Measurements from ENCODE around the gene RAD51D.
"Not testable (repeated sequence)": the region's sequence is repeated elsewhere in the genome, so short reads cannot be mapped to it uniquely, and the experiment has no call there.

RAD51D gene

GRCh38 chr17:35119370-35120165 lies at the start of gene RAD51D:
Gene RAD51D, minus strand, starts transcription at chr17:35119860. Its CDS starts 247 bp downstream, at chr17:35119613.
- DNase-seq (ENCODE audit: low read depth in 2 of 2), result peak; percentile 41 to 61

DNA sequence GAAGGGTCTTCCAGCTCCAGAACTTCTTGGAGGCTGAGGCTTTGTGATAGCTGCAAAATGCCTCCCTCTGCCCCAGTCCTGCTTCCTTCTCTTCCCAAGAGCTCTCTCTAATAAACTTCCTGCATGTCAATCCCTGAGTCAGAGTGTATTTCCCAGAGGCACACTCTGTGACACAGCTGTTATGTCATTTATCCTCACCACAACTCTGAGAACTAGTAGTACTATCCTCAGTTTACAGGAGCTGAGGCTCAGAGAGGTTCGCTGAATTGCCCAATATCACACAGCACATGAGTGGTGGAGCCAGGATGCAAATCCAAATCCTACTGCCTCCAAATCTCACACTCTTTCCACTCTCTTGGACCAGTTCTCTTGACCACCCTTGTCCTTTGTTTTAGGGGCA lies 48.0 kb upstream of the RAD51D start:
- DNase-seq (ENCODE audit: low read depth in 2 of 2), result no peak

- no peak for DNase-seq (ENCODE audit: low read depth in 2 of 2)
Measured at GRCh38 chr17:35167046-35167445, 47.4 kb upstream of the RAD51D start.

- no peak for DNase-seq (ENCODE audit: low read depth in 2 of 2)
Measured at GRCh38 chr17:35166526-35166925, 46.9 kb upstream of the RAD51D start.

DNA sequence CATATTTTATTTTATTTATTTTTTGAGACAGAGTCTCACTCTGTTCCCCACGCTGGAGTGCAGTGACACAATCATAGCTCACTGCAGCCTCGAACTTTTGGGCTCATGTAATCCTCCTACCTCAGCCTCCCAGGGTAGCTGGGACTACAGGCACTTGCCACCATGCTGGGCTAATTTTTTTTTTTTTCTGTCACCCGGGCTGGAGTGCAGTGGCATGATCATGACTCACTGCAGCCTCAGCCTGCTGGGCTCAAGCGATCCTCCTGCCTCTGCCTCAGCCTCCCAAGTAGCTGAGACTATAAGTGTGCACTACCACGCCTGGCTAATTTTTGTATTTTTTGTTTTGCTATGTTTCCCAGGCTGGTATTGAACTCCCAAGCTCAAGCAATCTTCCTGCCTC lies 45.1 kb upstream of the RAD51D start:
- DNase-seq (ENCODE audit: low read depth in 2 of 2), result no peak

DNA sequence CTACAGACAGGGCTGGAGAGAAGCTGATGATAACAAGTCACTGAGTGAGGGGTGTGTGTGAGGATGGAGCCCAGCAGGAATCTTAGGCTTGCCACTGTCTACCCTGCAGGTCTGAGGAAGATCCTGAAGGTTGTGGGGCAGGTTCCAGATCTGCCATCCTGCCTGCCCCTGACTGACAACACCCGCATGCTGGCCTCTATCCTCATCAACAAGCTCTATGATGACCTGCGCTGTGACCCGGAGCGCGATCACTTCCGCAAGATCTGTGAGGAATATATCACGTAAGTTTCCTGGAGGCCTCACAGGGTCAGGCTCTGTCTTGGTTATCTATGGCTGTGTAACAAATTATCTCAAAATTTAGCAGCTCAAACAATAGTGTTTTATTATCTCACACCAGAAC lies 44.2 kb upstream of the RAD51D start:
- DNase-seq (ENCODE audit: low read depth in 2 of 2), result no peak

DNA sequence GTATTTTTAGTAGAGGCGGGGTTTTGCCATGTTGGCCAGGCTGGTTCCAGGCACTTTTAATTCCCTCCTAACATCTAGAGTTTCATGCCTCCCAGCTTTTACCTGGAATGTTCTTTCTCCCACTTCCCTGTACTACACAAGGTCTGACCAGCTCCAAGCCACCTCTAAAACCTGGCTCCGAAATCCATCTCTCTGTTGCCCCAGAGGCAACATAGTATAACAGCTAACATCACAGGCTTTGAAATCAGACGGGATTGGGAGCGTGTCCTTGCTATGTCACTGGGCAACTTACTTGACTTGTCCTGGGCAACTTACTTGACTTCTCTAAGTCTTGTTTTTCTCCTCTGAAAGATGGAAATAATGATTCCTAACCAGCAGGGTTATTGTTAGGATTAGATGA lies 43.1 kb upstream of the RAD51D start:
- no peak for DNase-seq (ENCODE audit: low read depth in 2 of 2)

GRCh38 chr17:35161281-35161761 lies 41.7 kb upstream of the RAD51D start:
- DNase-seq (ENCODE audit: low read depth in 2 of 2), result no peak

DNA sequence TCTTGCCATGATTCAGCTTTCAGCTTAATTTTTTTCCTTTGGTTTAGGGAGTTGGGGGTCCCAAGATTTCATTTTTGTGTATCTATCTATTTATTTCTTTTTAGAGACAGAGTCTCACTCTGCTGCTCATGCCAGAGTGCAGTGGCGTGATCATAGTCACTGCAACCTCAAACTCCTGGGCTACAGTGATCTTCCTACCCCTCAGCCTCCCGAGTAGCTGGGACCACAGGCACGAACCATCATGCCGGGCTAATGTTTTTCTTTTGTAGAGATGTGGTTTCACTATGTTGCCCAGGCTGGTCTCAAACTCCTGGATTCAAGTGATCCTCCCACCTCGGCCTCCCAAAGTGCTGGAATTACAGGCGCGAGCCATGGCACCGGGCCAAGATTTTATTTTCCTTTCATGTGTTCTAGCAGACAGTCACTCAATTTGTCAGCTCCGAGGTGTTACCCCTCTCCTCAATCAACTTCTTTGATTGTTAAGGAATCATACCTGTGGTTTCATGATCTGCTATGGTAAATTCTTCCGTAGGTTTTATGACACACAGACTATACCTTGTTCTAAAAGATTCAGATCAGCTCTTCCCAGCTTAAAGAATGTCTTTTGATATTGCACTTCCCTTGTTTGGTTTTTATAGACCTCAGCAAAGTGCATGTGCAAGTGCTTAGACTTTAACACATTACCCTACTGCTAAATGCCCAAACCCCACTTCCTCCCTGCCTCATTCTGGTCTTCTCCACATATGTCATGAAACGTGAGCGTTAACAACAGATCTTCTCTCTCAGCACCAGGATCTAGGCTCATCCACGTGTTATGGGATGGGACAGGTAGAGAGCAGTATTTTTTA lies 40.9 kb upstream of the RAD51D start:
- no peak for DNase-seq (ENCODE audit: low read depth in 2 of 2)

GRCh38 chr17:35159940-35160339 lies 40.3 kb upstream of the RAD51D start:
- DNase-seq (ENCODE audit: low read depth in 2 of 2), result no peak

GRCh38 chr17:35155246-35155645 lies 35.6 kb upstream of the RAD51D start:
- no peak for DNase-seq (ENCODE audit: low read depth in 2 of 2)

DNA sequence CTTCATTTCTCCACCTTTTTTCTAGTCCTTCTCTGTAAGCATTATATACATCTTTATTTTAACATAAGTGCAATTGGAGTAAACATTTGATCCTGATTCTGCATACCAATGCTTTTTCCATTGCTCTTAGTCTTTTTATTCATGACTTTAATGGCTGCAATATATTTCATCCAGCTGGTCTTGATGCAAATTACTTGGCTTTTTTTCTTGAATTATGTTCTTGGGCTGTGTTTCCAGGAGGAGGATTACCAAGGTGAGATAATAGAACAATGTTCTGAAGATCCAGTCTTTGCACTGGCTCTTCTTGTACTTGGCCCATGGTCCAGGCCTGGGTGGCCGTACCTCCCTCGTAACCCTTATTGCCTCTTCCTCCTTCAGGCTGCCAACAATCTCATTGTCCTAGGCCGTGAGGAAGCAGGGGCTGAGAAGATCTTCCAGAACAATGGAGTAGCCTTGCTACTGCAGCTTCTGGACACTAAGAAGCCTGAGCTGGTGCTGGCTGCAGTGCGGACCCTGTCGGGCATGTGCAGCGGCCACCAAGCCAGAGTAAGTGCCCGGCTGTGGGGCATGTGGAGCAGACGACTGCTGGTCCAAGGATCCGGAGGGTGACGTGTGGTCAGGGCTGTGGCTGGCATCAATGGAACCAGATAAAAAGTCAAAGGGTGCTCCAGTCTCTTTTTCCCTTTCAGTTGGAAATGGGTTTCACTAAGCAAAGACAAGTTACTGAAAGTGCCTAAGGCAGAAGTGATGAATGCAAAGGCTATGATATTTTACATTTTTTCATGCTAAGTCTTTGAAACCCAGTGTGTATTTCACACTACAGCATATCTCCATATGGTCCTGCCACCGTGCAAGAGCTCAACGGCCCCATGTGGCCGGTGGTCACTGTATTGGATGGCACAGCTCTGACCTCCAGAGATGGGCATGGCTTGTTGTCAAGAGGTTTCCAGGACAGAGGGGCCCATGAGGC lies 34.8 kb upstream of the RAD51D start:
- DNase-seq (ENCODE audit: low read depth in 2 of 2), result no peak

- no peak for DNase-seq (ENCODE audit: low read depth in 2 of 2)
Measured at GRCh38 chr17:35152421-35153140, 32.9 kb upstream of the RAD51D start.

DNA sequence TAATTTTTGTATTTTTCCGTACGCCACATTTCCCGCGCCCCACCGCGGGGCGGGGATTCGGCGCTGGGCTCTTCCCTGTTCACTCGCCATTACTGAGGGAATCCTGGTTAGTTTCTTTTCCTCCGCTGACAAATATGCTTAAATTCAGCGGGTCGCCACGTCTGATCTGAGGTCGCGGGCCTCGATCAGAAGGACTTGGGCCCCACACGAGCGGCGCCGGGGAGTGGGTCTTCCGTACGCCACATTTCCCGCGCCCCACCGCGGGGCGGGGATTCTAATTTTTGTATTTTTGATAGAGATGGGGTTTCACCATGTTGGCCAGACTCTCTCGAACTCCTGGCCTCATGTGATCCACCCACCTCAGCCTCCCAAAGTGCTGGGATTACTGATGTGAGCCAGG lies 31.4 kb upstream of the RAD51D start:
- DNase-seq (ENCODE audit: low read depth in 2 of 2), result not testable (repeated sequence)

- DNase-seq (ENCODE audit: low read depth in 2 of 2), result no peak
Measured at GRCh38 chr17:35149941-35150340, 30.3 kb upstream of the RAD51D start.

DNA sequence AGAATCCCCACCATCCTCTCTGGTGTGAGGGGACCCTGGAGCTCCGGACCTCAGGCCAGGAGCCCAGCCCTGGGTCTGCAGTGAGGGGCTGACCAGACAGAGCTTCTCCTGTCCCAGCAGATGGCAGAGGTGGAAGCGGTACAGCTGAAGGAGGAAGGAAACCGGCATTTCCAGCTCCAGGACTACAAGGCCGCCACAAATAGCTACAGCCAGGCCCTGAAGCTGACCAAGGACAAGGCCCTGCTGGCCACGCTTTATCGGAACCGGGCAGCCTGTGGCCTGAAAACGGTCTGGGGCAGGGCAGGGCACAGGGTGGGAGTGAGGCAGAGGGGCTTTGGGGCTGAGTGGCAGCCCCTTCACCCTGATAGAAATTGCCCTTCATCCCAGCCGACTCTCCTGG lies 28.5 kb upstream of the RAD51D start:
- DNase-seq (ENCODE audit: low read depth in 2 of 2), result no peak

DNA sequence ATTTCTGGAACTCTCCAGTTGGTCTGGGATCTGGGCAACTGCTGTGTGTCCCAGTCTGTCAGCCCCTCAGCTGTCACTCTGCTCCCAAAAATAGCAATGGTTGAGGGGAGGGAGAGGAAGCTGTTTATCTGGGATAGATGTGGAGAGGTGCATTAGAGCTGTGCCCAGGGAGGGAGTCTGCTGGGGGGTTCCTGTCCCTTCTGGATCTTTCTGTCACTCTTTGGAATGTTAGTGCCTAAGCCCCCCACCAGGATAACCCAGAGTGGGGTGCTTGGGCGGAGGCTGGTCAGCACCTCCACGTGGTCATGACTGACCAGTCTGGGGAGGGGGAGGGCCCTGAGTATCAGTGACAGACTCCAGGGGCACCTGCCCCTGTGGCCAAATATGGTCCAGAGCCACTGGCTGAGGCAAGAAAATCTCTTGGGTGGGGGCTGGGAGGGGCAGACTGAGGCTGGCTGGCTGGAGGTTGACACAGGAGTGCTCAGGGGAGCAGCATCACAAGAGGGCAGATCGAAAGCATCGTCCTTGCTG lies 27.8 kb upstream of the RAD51D start, which contains the start of gene UNC45B:
Gene UNC45B, plus strand, starts transcription at position 443 of the 531 bp plus-strand sequence. CDS start 447 bp downstream, outside the sequence.
- DNase-seq (ENCODE audit: low read depth in 2 of 2), result no peak

- DNase-seq (ENCODE audit: low read depth in 2 of 2), result no peak
Measured at GRCh38 chr17:35146214-35146833, 26.7 kb upstream of the RAD51D start.

- DNase-seq (ENCODE audit: low read depth in 2 of 2), result no peak
Measured at GRCh38 chr17:35144840-35145239, 25.2 kb upstream of the RAD51D start.

- DNase-seq (ENCODE audit: low read depth in 2 of 2), result no peak
Measured at GRCh38 chr17:35142467-35142796, 22.8 kb upstream of the RAD51D start.

Measured in stimulated activated CD4-positive, alpha-beta T cell treated with anti-CD3 and anti-CD28 coated beads, Interleukin-1b, Interleukin-23, amount 100 ng/mL, for 1 hour (primary cell).